Esophagus squamous epithelium (tissue), 5 donors: Measurements from ENCODE around the gene CACTIN. TPM values are rescaled to one million over a fixed set of nuclear protein-coding genes. Genes with fewer than 3 reads are reported as not detected.

Source experiments
- DNase-seq: peaks from one replicate; lab custom pipeline; 2025; lab: John Stamatoyannopoulos, UW
- H3K27ac ChIP-seq, 4 donors: fragments of 200-600 bp; sonication (generic); one replicate each; pipeline ENCODE4 v1.5.1; 2016 to 2019; ENCODE audit warnings: mild to moderate bottlenecking in 1 of 4
- H3K27me3 ChIP-seq, 4 donors: fragments of 200-600 bp; sonication (generic); 1 replicate in 3 of 4; 2 replicates in 1 of 4; pipeline versions ENCODE4 v1.5.1 to v1.6.0; 2017 to 2021; ENCODE audit warnings: antibody characterized with exemption in 1 of 4
- H3K36me3 ChIP-seq, 3 donors: fragments of 200-600 bp; sonication (generic); one replicate each; pipeline ENCODE4 v1.5.1; 2016 to 2019
- H3K4me1 ChIP-seq, 3 donors: fragments of 200-600 bp; sonication (generic); one replicate each; pipeline ENCODE4 v1.5.1; 2017 to 2019
- H3K4me3 ChIP-seq, 4 donors: fragments of 200-600 bp; sonication (generic); 1 replicate in 3 of 4; 2 replicates in 1 of 4; pipeline ENCODE4 v1.5.1; 2016 to 2019; ENCODE audit warnings: mild to moderate bottlenecking in 2 of 4, moderate library complexity in 1 of 4
- H3K9me3 ChIP-seq, 3 donors: fragments of 200-600 bp; sonication (generic); one replicate each; pipeline ENCODE4 v1.5.1; 2016 to 2019
- CTCF ChIP-seq, 6 experiments: fragments of 450-650 bp in 4 of 6; fragments of 200-600 bp in 2 of 6; sonication (generic) in 2 of 6; IDR thresholded peaks; one replicate each; pipeline ENCODE4 v1.5.1; 2016 to 2019; ENCODE audit warnings: antibody characterized with exemption in 6 of 6, mild to moderate bottlenecking in 4 of 6, moderate library complexity in 4 of 6
- POLR2A ChIP-seq, 4 donors: fragments of 450-650 bp; IDR thresholded peaks; one replicate each; pipeline ENCODE4 v1.6.1; 2017; ENCODE audit warnings: antibody characterized with exemption in 4 of 4, mild to moderate bottlenecking in 4 of 4, moderate library complexity in 3 of 4
- WGBS, 2 donors: methylation state at CpG; one replicate each; pipeline ENCODE4 v1.1.5; 2018; 5-methylcytosine and 5-hydroxymethylcytosine counted together
- intact Hi-C: fragments of 100-400 bp; cut with DNase I; formaldehyde crosslinking; loops from one replicate; pipeline ENCODE4 v1.15.0; 2022
- total RNA-seq, 4 donors: library from RNA; depleted of rRNA; stranded (reverse); fragments of >200 nt; gene quantifications; one replicate each; pipeline ENCODE4 v1.1.0, GENCODE V29; 2016
- donor health status: DM: yes; HTN: yes; CAD: no.

The CACTIN gene
- total RNA-seq, 4 donors from 2014 or later, result 15.9 to 26.7 (median 21.3) TPM

GRCh38 chr19:3664879-3665642, 38.5 kb upstream of the CACTIN start:
- Histone ChIP-seq H3K36me3 (peaks cover 4 to 61% (median 22%) of the 10 kb centered on the region in 3 donors), H3K4me3 (no peak overlapping the region), H3K9me3 (no peaks in the 10 kb centered on the region), H3K4me1 (peaks cover 22 to 38% (median 26%) of the 10 kb centered on the region in 3 donors), H3K27me3 (no peaks in the 10 kb centered on the region), H3K27ac (no peak overlapping the region)
- no peak for DNase-seq
- 73 to 94% methylated on average over 6 to 7 of the region's 19 CpGs for WGBS, 2 donors
- intact Hi-C loops, result loop anchor here (5.0 kb wide), 1 partner anchor 37 kb away; the partner anchor contains the start of gene PIP5K1C
- TF ChIP-seq POLR2A (IDR thresholded peaks at IDR 0.05) (no peak), CTCF (IDR thresholded peaks at IDR 0.05) (no peak)

GRCh38 chr19:3663838-3664237, 37.2 kb upstream of the CACTIN start:
- DNase-seq, result no peak

DNA sequence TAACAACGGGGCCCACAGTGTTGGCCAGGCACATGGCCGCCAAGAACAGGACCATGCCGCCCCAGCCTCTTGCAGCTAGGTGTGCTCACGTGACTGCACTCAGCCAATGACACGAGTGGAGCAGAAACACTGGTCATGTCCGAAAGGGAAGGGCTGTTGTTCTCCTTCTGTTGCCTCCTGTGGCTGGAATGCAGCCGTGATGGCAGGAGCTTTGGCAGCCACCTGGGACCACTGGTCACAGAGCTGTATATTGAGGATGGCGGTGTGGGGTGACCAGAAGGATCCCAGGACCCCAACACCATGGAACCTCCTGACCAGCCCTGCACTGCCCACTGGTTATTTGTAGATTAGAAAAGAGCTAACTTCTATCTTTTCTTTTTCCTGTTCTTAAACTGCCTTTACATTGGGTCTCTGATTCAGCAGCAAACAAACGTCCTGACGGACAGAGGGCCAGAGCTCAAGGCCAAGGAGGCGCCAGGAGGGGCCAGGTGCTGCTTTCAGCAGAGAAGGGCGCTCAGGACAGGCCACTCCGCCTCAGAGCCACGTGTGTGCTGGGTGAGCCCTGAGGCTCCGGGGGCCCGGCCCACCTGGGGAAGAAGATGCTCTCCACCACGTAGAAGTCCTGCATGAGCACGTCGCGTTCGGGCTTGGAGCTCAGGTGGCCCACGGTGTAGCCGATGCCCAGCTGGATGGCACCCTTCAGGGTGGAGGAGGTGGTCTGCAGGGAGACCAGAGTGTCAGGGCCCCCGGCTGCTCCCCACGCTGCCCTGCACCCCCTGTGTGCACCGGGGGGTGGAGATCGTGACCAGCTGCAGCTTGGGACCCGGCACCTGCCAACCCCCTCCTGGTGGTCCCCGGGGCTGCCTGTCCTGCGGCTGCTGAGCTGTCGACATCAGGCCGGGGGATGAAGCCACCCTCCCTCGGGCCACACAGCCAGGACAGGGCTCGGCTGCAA, 35.0 kb upstream of the CACTIN start:
- no peak for DNase-seq
- Histone ChIP-seq H3K9me3 (no peaks in the 10 kb centered on the region), H3K27me3 (no peaks in the 10 kb centered on the region), H3K4me3 (no peak overlapping the region), H3K4me1 (peaks cover 4 to 17% (median 6%) of the 10 kb centered on the region in 3 donors), H3K27ac (no peak overlapping the region), H3K36me3 (peaks cover 18 to 90% (median 40%) of the 10 kb centered on the region in 3 donors)
- no peak for TF ChIP-seq CTCF (IDR thresholded peaks at IDR 0.05)
- no peak for TF ChIP-seq POLR2A (IDR thresholded peaks at IDR 0.05)
- WGBS, 2 donors, result 90 to 95% methylated on average over 2 to 23 of the region's 34 CpGs
- intact Hi-C loops, result no loop called here

More at GRCh38 chr19:3663838-3664237, 37.2 kb upstream of the CACTIN start:
- WGBS, 2 donors, result 91 to 93% methylated on average over 6 to 17 of the region's 18 CpGs
- intact Hi-C loops, result no loop called here
- no peak for TF ChIP-seq CTCF (IDR thresholded peaks at IDR 0.05)
- no peak for TF ChIP-seq POLR2A (IDR thresholded peaks at IDR 0.05)
- no peaks in the 10 kb centered on the region for H3K9me3 ChIP-seq
- peaks cover 13 to 26% (median 14%) of the 10 kb centered on the region in 3 donors for H3K4me1 ChIP-seq
- no peaks in the 10 kb centered on the region for H3K27me3 ChIP-seq
- peaks cover 4 to 73% (median 27%) of the 10 kb centered on the region in 3 donors for H3K36me3 ChIP-seq
- H3K27ac ChIP-seq, result no peak overlapping the region
- no peak overlapping the region for H3K4me3 ChIP-seq

GRCh38 chr19:3660493-3661219, 34.1 kb upstream of the CACTIN start:
- intact Hi-C loops, result no loop called here
- H3K9me3 ChIP-seq, result no peaks in the 10 kb centered on the region
- H3K27me3 ChIP-seq, result no peaks in the 10 kb centered on the region
- 72 to 87% methylated on average over 12 to 16 of the region's 23 CpGs for WGBS, 2 donors
- TF ChIP-seq POLR2A (IDR thresholded peaks at IDR 0.05) (no peak), CTCF (IDR thresholded peaks at IDR 0.05) (no peak)
- no peak for DNase-seq
- H3K27ac ChIP-seq, result no peak overlapping the region
- H3K36me3 ChIP-seq, result peaks cover 24 to 99% (median 40%) of the 10 kb centered on the region in 3 donors
- H3K4me3 ChIP-seq, result no peak overlapping the region
- peaks cover 0 to 17% (median under 1%) of the 10 kb centered on the region in 3 donors for H3K4me1 ChIP-seq
